Measurements from ENCODE around the gene MIGA2.
A peak's percentile ranks its signal among the peaks of the same experiment; 100 is the strongest.

DNA sequence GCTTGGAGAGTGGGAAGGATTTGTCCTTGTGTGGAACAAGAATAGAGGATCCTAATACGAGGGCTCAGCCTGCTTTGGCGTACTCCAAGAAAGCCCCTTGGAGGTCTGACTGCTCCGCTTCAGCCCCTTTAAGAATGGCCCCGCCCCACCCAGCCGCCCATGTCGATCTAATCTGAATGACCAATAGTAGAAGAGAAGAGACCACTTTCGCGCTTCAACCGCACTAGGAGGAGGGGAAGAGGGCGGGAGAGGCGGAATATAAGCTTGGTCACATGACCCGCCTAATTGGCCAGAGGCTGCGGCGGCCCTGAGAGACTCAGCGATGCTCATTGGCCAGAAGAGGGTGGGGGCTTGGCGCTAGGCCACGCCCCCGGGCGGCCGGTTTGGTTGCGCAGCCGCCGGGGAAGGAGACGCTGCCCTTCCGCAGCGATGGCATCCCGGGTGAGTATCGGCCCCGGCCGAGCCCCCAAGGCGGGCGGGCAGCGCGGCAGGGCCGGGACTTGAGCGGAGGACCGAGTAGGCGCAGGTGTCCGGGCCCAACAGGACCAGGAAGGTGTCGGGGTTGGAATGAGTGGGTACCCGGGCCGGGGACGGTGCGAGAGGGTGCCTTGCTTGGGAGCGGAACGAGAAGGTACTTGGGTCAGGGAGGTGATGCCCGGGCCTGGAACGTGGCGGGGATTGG is at the start of gene MIGA2:
- peak; percentile 31; the same call in 1 of the 2 replicates for TF ChIP-seq GABPA (IDR thresholded peaks at IDR 0.05; ENCODE audit: low read depth)
- TF ChIP-seq POLR2AphosphoS5 (IDR thresholded peaks at IDR 0.05; ENCODE audit: low read depth), result peak; percentile 61; the same call in 1 of the 2 replicates
- TF ChIP-seq, protein P1, sequence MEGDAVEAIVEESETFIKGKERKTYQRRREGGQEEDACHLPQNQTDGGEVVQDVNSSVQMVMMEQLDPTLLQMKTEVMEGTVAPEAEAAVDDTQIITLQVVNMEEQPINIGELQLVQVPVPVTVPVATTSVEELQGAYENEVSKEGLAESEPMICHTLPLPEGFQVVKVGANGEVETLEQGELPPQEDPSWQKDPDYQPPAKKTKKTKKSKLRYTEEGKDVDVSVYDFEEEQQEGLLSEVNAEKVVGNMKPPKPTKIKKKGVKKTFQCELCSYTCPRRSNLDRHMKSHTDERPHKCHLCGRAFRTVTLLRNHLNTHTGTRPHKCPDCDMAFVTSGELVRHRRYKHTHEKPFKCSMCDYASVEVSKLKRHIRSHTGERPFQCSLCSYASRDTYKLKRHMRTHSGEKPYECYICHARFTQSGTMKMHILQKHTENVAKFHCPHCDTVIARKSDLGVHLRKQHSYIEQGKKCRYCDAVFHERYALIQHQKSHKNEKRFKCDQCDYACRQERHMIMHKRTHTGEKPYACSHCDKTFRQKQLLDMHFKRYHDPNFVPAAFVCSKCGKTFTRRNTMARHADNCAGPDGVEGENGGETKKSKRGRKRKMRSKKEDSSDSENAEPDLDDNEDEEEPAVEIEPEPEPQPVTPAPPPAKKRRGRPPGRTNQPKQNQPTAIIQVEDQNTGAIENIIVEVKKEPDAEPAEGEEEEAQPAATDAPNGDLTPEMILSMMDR (IDR thresholded peaks at IDR 0.05; ENCODE audit: insufficient read depth, low read length), result no peak
- TF ChIP-seq, protein P2, sequence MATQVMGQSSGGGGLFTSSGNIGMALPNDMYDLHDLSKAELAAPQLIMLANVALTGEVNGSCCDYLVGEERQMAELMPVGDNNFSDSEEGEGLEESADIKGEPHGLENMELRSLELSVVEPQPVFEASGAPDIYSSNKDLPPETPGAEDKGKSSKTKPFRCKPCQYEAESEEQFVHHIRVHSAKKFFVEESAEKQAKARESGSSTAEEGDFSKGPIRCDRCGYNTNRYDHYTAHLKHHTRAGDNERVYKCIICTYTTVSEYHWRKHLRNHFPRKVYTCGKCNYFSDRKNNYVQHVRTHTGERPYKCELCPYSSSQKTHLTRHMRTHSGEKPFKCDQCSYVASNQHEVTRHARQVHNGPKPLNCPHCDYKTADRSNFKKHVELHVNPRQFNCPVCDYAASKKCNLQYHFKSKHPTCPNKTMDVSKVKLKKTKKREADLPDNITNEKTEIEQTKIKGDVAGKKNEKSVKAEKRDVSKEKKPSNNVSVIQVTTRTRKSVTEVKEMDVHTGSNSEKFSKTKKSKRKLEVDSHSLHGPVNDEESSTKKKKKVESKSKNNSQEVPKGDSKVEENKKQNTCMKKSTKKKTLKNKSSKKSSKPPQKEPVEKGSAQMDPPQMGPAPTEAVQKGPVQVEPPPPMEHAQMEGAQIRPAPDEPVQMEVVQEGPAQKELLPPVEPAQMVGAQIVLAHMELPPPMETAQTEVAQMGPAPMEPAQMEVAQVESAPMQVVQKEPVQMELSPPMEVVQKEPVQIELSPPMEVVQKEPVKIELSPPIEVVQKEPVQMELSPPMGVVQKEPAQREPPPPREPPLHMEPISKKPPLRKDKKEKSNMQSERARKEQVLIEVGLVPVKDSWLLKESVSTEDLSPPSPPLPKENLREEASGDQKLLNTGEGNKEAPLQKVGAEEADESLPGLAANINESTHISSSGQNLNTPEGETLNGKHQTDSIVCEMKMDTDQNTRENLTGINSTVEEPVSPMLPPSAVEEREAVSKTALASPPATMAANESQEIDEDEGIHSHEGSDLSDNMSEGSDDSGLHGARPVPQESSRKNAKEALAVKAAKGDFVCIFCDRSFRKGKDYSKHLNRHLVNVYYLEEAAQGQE (IDR thresholded peaks at IDR 0.05; ENCODE audit: insufficient replicate concordance, low read depth), result no peak
- TF ChIP-seq SPI1 (IDR thresholded peaks at IDR 0.05; ENCODE audit: borderline replicate concordance, low read depth), result peak; percentile 47; the same call in 1 of the 2 replicates

All from HL-60 (cell line).